SK-N-SH (cell line): Measurements from ENCODE around the gene MAOB. TPM values are rescaled to one million over a fixed set of nuclear protein-coding genes. Genes with fewer than 3 reads are reported as not detected.

ENCODE experiments used
- CTCF ChIA-PET: fragments of 300-600, 350-600 bp; formaldehyde crosslinking; extraction: SDS; loops from one replicate; lab custom pipeline; 2021; lab: Yijun Ruan, JAX
- POLR2A ChIA-PET: fragments of 350-600 bp; sonication (Branson Sonifier 250); formaldehyde crosslinking; extraction: SDS; loops from one replicate; lab custom pipeline; 2020; ENCODE audit warnings: antibody characterized with exemption, inconsistent platforms; lab: Yijun Ruan, JAX
- DNase-seq: peaks from one replicate; pipeline ENCODE4 v3.0.0; 2012
- H2AFZ ChIP-seq: fragments of 200-600 bp; sonication (generic); 2 replicates; pipeline ENCODE4 v1.8.1; 2016; ENCODE audit warnings: antibody characterized with exemption, mild to moderate bottlenecking, low read depth
- H3F3A ChIP-seq: fragments of 200-600 bp; sonication (generic); replicated peaks from 2 replicates; pipeline ENCODE3; 2016; ENCODE audit warnings: antibody characterized with exemption, mild to moderate bottlenecking; ENCODE audit not compliant: insufficient read depth
- H3K27ac ChIP-seq, 2 experiments: fragments of 200-500 bp in 1 of 2; fragments of 200-600 bp in 1 of 2; sonication (Bioruptor generic) in 1 of 2; sonication (generic), shearing (Covaris generic) in 1 of 2; 2 replicates each; pipeline versions ENCODE4 v1.5.1 to v1.6.1; 2014 to 2016; ENCODE audit warnings: low read depth in 2 of 2, inconsistent platforms in 1 of 2, low read length in 1 of 2, mild to moderate bottlenecking in 1 of 2, mixed read lengths in 1 of 2
- H3K27me3 ChIP-seq: fragments of 200-600 bp; sonication (generic), shearing (Covaris generic); 2 replicates; pipeline ENCODE4 v1.6.1; 2016; ENCODE audit warnings: mixed run types; ENCODE audit not compliant: insufficient read depth
- H3K36me3 ChIP-seq, 2 experiments: fragments of 200-500 bp in 1 of 2; fragments of 200-600 bp in 1 of 2; sonication (Bioruptor generic) in 1 of 2; sonication (generic) in 1 of 2; replicated peaks in 1 of 2; 2 replicates each; pipeline versions ENCODE3 to v1.5.1; 2014 to 2016; ENCODE audit warnings: low read length in 1 of 2, mild to moderate bottlenecking in 1 of 2; ENCODE audit not compliant: insufficient read depth in 2 of 2, control insufficient read depth in 1 of 2
- H3K4me1 ChIP-seq, 2 experiments: fragments of 200-500 bp in 1 of 2; fragments of 200-600 bp in 1 of 2; sonication (Bioruptor generic) in 1 of 2; sonication (generic), shearing (Covaris generic) in 1 of 2; 2 replicates each; pipeline versions ENCODE4 v1.5.1 to v1.6.1; 2014 to 2016; ENCODE audit warnings: low read depth in 1 of 2, low read length in 1 of 2, mixed run types in 1 of 2; ENCODE audit not compliant: insufficient read depth in 2 of 2, control insufficient read depth in 1 of 2
- H3K4me2 ChIP-seq: fragments of 200-600 bp; sonication (generic), shearing (Covaris generic); 2 replicates; pipeline ENCODE4 v1.6.1; 2017; ENCODE audit warnings: mixed run types
- H3K4me3 ChIP-seq, 2 experiments: fragments of 200-500 bp in 1 of 2; fragments of 200-600 bp in 1 of 2; sonication (Bioruptor generic) in 1 of 2; sonication (generic), shearing (Covaris generic) in 1 of 2; 2 replicates each; pipeline versions ENCODE4 v1.5.1 to v1.8.1; 2014 to 2016; ENCODE audit warnings: low read depth in 2 of 2, inconsistent platforms in 1 of 2, low read length in 1 of 2, mild to moderate bottlenecking in 1 of 2, mixed read lengths in 1 of 2, moderate library complexity in 1 of 2
- H3K79me2 ChIP-seq: fragments of 200-600 bp; sonication (generic); 2 replicates; pipeline ENCODE4 v1.8.1; 2017; ENCODE audit warnings: mild to moderate bottlenecking; ENCODE audit not compliant: insufficient read depth
- H3K9ac ChIP-seq: fragments of 200-600 bp; sonication (generic); 2 replicates; pipeline ENCODE4 v1.6.1; 2017; ENCODE audit warnings: mixed run types
- H3K9me2 ChIP-seq: fragments of 200-600 bp; sonication (generic); 2 replicates; pipeline ENCODE4 v1.6.1; 2017; ENCODE audit warnings: mixed run types
- H3K9me3 ChIP-seq: fragments of 200-600 bp; sonication (generic); 2 replicates; pipeline ENCODE4 v1.6.1; 2017; ENCODE audit warnings: mixed run types, mild to moderate bottlenecking, moderate library complexity
- H4K20me1 ChIP-seq: fragments of 200-600 bp; sonication (generic); 2 replicates; pipeline ENCODE4 v1.6.1; 2017; ENCODE audit warnings: mild to moderate bottlenecking, mixed run types; ENCODE audit not compliant: insufficient read depth
- CHD2 ChIP-seq: fragments of 150-350 bp; IDR thresholded peaks from 2 replicates; pipeline ENCODE4 v1.6.1; 2018; ENCODE audit warnings: low read length; ENCODE audit not compliant: partially characterized antibody
- ELF1 ChIP-seq: IDR thresholded peaks from 2 replicates; pipeline ENCODE4 v1.4.0; 2012
- EP300 ChIP-seq, 2 experiments: IDR thresholded peaks; 2 replicates each; pipeline versions ENCODE4 v1.4.0 to v1.6.1; 2012; ENCODE audit warnings: borderline replicate concordance in 1 of 2, low read depth in 1 of 2, low read length in 1 of 2
- FOSL2 ChIP-seq: IDR thresholded peaks from 2 replicates; pipeline ENCODE4 v1.4.0; 2012; ENCODE audit warnings: low read depth, mild to moderate bottlenecking, moderate library complexity, borderline replicate concordance
- FOXJ3 ChIP-seq: sonication (generic); formaldehyde crosslinking; IDR thresholded peaks from 2 replicates; pipeline ENCODE4 v1.5.1; 2020; ENCODE audit warnings: mild to moderate bottlenecking, missing genetic modification reagents
- FOXM1 ChIP-seq: IDR thresholded peaks from 2 replicates; pipeline ENCODE4 v1.4.0; 2012; ENCODE audit warnings: low read depth, mild to moderate bottlenecking
- JUND ChIP-seq: IDR thresholded peaks from 2 replicates; pipeline ENCODE4 v1.4.0; 2012
- MEF2A ChIP-seq: IDR thresholded peaks from 2 replicates; pipeline ENCODE4 v1.4.0; 2012; ENCODE audit warnings: low read depth, borderline replicate concordance
- MXI1 ChIP-seq: IDR thresholded peaks from 2 replicates; pipeline ENCODE4 v1.6.1; 2012; ENCODE audit warnings: mild to moderate bottlenecking, low read depth, low read length, improper control_type of control experiment
- NRF1 ChIP-seq: IDR thresholded peaks from 2 replicates; pipeline ENCODE4 v1.6.1; 2012; ENCODE audit warnings: low read depth, mild to moderate bottlenecking, low read length
- RAD21 ChIP-seq: IDR thresholded peaks from 2 replicates; pipeline ENCODE4 v1.6.1; 2012; ENCODE audit warnings: mild to moderate bottlenecking, low read length
- RCOR1 ChIP-seq: fragments of 150-350 bp; IDR thresholded peaks from 2 replicates; pipeline ENCODE4 v1.6.1; 2017; ENCODE audit warnings: antibody characterized with exemption, low read length
- TAF1 ChIP-seq: IDR thresholded peaks from 2 replicates; pipeline ENCODE4 v1.6.1; 2012; ENCODE audit warnings: low read depth, mild to moderate bottlenecking, low read length, moderate library complexity, borderline replicate concordance
- WGBS: methylation state at CpG from one replicate; pipeline ENCODE4 v1.1.6; 2017; ENCODE audit warnings: low lambda C conversion rate; 5-methylcytosine and 5-hydroxymethylcytosine counted together
- polyA plus RNA-seq, 3 experiments: library from polyadenylated mRNA; depleted of rRNA; stranded (reverse); fragments of >200 nt; gene quantifications; 2 replicates each; pipeline ENCODE4 v1.2.3, GENCODE V29; 2012
- TF ChIP-seq, protein P1 (sequence below): IDR thresholded peaks from 2 replicates; pipeline ENCODE4 v1.4.0; 2012; ENCODE audit warnings: low read depth, borderline replicate concordance
- TF ChIP-seq, protein P2 (sequence below): IDR thresholded peaks from 2 replicates; pipeline ENCODE4 v1.4.0; 2012; ENCODE audit warnings: low read depth
- TF ChIP-seq, protein P3 (sequence below): IDR thresholded peaks from 2 replicates; pipeline ENCODE4 v1.6.1; 2012; ENCODE audit warnings: mild to moderate bottlenecking, low read depth, low read length, moderate library complexity
- TF ChIP-seq, protein P4 (sequence below): fragments of 200-600 bp; sonication (generic); IDR thresholded peaks from 2 replicates; pipeline ENCODE4 v1.6.1; 2017; ENCODE audit warnings: antibody characterized with exemption, mild to moderate bottlenecking, moderate library complexity

Gene MAOB
- polyA plus RNA-seq, 1 of the 3 experiments (the other 2 are of a cell fraction) = 0.92 TPM

DNA sequence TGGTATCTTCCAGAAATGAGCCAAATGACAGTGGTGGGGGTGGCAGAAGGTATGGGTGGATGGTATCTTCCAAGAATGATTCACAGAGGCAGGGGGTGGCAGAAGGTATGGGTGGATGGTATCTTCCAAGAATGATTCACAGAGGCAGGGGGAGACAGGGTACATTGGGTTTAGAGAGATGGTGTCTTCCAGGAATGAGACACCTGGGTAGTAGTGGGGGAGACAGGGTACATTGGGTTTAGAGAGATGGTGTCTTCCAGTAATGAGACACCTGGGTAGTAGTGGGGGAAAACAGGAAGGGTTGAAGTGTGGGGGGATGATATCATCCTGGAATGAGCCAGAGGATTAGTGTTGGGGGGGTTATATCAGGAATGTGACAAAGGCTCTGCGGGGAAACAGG lies 164.2 kb downstream of the MAOB start:
- Histone ChIP-seq H3K4me2 (no peak overlapping the region), H3K9me3 (no peaks in the 10 kb centered on the region), H3K4me3 (no peak overlapping the region), H3F3A (no peaks in the 10 kb centered on the region), H3K9ac (no peak overlapping the region), H3K79me2 (no peaks in the 10 kb centered on the region), H4K20me1 (no peaks in the 10 kb centered on the region), H3K36me3 (no peaks in the 10 kb centered on the region), H3K4me1 (no peaks in the 10 kb centered on the region), H3K27ac (no peak overlapping the region), H3K27me3 (no peaks in the 10 kb centered on the region), H2AFZ (no peak overlapping the region), H3K9me2 (no peaks in the 10 kb centered on the region)
- CTCF ChIA-PET = no interaction called here
- WGBS = 63% methylated on average over 1 of the region's 1 CpG
- POLR2A ChIA-PET = no interaction called here
- TF ChIP-seq RAD21 (no peak), TAF1 (no peak), CHD2 (no peak), NRF1 (no peak), FOXM1 (no peak), ELF1 (no peak)
- TF ChIP-seq, protein P1, sequence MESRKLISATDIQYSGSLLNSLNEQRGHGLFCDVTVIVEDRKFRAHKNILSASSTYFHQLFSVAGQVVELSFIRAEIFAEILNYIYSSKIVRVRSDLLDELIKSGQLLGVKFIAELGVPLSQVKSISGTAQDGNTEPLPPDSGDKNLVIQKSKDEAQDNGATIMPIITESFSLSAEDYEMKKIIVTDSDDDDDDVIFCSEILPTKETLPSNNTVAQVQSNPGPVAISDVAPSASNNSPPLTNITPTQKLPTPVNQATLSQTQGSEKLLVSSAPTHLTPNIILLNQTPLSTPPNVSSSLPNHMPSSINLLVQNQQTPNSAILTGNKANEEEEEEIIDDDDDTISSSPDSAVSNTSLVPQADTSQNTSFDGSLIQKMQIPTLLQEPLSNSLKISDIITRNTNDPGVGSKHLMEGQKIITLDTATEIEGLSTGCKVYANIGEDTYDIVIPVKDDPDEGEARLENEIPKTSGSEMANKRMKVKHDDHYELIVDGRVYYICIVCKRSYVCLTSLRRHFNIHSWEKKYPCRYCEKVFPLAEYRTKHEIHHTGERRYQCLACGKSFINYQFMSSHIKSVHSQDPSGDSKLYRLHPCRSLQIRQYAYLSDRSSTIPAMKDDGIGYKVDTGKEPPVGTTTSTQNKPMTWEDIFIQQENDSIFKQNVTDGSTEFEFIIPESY = no peak
- TF ChIP-seq, protein P2, sequence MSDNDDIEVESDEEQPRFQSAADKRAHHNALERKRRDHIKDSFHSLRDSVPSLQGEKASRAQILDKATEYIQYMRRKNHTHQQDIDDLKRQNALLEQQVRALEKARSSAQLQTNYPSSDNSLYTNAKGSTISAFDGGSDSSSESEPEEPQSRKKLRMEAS = no peak
- TF ChIP-seq, protein P3, sequence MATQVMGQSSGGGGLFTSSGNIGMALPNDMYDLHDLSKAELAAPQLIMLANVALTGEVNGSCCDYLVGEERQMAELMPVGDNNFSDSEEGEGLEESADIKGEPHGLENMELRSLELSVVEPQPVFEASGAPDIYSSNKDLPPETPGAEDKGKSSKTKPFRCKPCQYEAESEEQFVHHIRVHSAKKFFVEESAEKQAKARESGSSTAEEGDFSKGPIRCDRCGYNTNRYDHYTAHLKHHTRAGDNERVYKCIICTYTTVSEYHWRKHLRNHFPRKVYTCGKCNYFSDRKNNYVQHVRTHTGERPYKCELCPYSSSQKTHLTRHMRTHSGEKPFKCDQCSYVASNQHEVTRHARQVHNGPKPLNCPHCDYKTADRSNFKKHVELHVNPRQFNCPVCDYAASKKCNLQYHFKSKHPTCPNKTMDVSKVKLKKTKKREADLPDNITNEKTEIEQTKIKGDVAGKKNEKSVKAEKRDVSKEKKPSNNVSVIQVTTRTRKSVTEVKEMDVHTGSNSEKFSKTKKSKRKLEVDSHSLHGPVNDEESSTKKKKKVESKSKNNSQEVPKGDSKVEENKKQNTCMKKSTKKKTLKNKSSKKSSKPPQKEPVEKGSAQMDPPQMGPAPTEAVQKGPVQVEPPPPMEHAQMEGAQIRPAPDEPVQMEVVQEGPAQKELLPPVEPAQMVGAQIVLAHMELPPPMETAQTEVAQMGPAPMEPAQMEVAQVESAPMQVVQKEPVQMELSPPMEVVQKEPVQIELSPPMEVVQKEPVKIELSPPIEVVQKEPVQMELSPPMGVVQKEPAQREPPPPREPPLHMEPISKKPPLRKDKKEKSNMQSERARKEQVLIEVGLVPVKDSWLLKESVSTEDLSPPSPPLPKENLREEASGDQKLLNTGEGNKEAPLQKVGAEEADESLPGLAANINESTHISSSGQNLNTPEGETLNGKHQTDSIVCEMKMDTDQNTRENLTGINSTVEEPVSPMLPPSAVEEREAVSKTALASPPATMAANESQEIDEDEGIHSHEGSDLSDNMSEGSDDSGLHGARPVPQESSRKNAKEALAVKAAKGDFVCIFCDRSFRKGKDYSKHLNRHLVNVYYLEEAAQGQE = no peak
- TF ChIP-seq, protein P4, sequence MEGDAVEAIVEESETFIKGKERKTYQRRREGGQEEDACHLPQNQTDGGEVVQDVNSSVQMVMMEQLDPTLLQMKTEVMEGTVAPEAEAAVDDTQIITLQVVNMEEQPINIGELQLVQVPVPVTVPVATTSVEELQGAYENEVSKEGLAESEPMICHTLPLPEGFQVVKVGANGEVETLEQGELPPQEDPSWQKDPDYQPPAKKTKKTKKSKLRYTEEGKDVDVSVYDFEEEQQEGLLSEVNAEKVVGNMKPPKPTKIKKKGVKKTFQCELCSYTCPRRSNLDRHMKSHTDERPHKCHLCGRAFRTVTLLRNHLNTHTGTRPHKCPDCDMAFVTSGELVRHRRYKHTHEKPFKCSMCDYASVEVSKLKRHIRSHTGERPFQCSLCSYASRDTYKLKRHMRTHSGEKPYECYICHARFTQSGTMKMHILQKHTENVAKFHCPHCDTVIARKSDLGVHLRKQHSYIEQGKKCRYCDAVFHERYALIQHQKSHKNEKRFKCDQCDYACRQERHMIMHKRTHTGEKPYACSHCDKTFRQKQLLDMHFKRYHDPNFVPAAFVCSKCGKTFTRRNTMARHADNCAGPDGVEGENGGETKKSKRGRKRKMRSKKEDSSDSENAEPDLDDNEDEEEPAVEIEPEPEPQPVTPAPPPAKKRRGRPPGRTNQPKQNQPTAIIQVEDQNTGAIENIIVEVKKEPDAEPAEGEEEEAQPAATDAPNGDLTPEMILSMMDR = no peak
- no peak for DNase-seq

DNA sequence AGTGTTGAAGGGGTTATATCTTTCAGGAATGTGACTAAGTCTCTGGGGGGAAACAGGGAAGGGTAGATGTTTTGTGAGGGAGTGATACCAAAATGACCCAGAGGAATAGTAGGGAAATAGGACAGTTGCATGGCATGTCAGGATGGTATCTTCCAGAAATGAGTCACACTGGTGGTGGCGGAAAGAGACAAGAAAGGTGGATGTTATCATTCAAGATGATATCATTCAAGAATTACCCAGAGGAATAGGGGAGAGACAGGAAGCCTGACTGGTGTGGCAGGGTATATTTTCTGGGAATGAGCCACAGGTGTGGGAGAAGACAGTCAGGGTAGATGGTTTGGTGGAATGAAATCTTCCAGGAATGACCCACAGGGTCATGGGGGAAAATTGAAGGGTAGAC lies 165.1 kb downstream of the MAOB start:
- WGBS = 23% methylated on average over 1 of the region's 1 CpG
- H3K79me2 ChIP-seq = no peaks in the 10 kb centered on the region
- POLR2A ChIA-PET = no interaction called here
- H3K9me2 ChIP-seq = no peaks in the 10 kb centered on the region
- H3K9me3 ChIP-seq = no peaks in the 10 kb centered on the region
- no peak overlapping the region for H3K27ac ChIP-seq
- no peak overlapping the region for H3K4me2 ChIP-seq
- H3K27me3 ChIP-seq = no peaks in the 10 kb centered on the region
- no peak for DNase-seq
- no peaks in the 10 kb centered on the region for H3F3A ChIP-seq
- H3K4me3 ChIP-seq = no peak overlapping the region
- no peaks in the 10 kb centered on the region for H3K4me1 ChIP-seq
- H4K20me1 ChIP-seq = no peaks in the 10 kb centered on the region
- no peak overlapping the region for H2AFZ ChIP-seq
- CTCF ChIA-PET = no interaction called here
- no peak overlapping the region for H3K9ac ChIP-seq
- no peaks in the 10 kb centered on the region for H3K36me3 ChIP-seq
- TF ChIP-seq RCOR1 = no peak
- TF ChIP-seq, protein P3 = no peak
- no peak for TF ChIP-seq NRF1
- TF ChIP-seq EP300 (IDR thresholded peaks at IDR 0.05; ENCODE audit: borderline replicate concordance in 1 of 2, low read depth in 1 of 2, low read length in 1 of 2) = no peak
- TF ChIP-seq CHD2 = no peak
- TF ChIP-seq FOXJ3 (CRISPR knock-in tag) = no peak
- no peak for TF ChIP-seq MEF2A
- no peak for TF ChIP-seq FOSL2
- TF ChIP-seq JUND = no peak
- TF ChIP-seq MXI1 = no peak
